HG03571 (cell line): ENCODE measurements around the gene ADGRA3.
A peak's percentile ranks its signal among the peaks of the same experiment; 100 is the strongest.

Experiments used
- ATAC-seq: cut with Tn5 transposase; IDR thresholded peaks from one replicate; pipeline ENCODE4 v1.9.1; 2021; ENCODE audit not compliant: unreplicated experiment

Gene ADGRA3, protein sequence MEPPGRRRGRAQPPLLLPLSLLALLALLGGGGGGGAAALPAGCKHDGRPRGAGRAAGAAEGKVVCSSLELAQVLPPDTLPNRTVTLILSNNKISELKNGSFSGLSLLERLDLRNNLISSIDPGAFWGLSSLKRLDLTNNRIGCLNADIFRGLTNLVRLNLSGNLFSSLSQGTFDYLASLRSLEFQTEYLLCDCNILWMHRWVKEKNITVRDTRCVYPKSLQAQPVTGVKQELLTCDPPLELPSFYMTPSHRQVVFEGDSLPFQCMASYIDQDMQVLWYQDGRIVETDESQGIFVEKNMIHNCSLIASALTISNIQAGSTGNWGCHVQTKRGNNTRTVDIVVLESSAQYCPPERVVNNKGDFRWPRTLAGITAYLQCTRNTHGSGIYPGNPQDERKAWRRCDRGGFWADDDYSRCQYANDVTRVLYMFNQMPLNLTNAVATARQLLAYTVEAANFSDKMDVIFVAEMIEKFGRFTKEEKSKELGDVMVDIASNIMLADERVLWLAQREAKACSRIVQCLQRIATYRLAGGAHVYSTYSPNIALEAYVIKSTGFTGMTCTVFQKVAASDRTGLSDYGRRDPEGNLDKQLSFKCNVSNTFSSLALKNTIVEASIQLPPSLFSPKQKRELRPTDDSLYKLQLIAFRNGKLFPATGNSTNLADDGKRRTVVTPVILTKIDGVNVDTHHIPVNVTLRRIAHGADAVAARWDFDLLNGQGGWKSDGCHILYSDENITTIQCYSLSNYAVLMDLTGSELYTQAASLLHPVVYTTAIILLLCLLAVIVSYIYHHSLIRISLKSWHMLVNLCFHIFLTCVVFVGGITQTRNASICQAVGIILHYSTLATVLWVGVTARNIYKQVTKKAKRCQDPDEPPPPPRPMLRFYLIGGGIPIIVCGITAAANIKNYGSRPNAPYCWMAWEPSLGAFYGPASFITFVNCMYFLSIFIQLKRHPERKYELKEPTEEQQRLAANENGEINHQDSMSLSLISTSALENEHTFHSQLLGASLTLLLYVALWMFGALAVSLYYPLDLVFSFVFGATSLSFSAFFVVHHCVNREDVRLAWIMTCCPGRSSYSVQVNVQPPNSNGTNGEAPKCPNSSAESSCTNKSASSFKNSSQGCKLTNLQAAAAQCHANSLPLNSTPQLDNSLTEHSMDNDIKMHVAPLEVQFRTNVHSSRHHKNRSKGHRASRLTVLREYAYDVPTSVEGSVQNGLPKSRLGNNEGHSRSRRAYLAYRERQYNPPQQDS (N-terminal part only)

DNA sequence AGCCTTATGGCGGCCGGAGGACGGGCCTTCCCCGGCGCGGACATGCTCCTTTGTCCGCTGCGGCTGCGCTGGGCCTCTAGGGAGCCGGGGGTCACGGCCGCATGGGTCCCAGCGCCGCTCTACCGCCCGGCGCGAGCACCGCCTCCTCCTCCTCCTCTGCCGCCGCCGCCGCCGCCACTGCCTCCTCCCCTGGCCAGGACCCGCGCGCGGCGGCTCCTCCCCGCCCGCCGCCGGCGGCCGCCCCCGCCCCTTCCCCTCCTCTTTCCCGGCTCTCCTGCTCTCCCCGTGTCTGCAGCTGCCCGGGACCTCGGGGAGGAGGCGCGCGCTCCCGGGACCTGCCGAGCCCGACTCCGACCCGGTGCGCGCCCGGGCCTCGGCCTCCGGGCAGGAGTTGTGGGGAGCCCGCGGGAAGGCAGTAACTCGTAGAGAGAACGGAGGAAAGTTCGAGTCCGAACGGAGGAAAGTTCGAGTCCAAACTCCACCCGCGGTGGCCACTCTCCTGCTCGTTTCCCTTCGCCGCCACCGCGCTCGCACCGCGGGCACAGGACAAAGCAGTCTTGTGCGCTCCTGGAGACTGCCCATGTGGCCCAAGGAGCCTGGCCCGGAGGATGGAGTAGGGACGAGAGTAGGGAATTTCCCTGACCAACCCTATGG lies at the start of gene ADGRA3:
ADGRA3 (minus strand) TSS at position 179 of the 654 bp plus-strand sequence. CDS start 282 bp downstream, outside the sequence.
- peak; percentile 57 for ATAC-seq

DNA sequence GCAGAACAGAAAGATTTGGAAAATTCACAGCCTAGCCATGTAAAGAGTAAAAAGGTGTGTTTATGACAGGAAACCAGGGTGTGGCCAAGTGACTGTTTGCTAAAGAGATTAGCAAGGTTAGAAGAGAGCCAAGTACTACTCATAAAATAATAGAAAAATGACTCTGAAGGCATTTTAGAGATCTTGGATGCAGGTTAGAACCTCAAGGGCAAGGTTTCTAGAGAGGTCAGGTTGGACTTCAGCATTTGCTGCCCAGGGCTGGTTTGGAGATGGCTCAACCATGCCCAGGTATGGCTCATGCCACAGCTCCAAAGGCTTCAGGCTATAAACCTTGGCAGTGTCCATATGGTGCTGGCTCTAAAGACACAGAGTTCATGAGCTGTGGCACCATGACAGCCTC lies 40.6 kb upstream of the ADGRA3 start:
- no peak for ATAC-seq

DNA sequence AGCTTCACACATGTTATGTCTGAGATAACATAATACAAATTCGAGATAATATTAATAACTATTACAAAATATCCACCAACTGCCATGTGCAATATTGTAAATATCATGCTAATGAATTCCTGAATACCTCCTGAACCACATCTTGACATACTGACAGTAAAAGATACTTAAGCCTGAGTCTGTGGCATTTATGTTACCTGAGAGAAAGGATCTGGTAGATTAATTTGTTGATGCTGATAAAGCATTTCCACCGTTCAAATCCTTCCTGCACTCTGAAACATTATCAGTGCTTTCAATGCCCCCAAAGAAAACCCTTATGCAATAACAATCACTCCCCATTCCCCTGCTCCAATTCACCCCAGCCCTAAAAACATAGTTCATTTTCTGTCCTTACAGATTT lies 38.8 kb upstream of the ADGRA3 start:
- ATAC-seq: no peak

DNA sequence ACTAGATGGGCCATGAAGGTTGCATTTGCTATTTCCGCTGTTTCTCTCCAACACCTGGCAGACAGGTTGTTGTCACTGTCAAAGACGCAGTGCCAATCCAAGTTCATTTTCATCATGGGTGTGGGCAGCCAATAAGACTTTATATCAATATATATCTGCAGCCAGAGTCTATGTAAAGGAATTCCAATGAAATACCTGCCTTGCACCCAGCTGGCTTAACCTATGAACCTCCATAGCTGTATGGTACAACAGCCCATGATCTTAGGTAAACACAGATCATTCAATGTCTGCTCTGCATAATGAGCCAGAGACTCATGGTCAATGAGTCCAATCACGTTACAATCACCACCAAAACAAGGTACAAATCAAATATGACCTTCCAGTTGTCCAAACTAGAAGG lies 37.7 kb upstream of the ADGRA3 start:
- no peak for ATAC-seq

DNA sequence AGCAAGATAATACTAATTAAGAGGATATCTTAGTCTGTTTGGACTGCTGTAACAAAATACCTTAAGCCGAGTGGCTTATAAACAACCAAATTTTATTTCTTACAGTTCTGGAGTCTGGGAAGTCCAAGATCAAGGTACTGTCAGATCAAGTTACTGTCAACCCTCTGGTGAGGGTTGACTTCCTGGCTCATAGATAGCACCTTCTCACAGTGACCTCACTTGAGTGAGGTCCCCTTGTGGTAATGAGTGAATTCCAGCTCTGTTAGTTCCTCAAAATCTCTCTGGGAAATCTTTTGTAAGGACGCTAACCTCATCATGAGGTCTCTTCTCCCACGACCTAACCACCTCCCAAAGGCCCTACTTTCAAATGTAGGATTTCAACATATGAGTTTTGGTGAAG lies 36.9 kb upstream of the ADGRA3 start:
- no peak for ATAC-seq

DNA sequence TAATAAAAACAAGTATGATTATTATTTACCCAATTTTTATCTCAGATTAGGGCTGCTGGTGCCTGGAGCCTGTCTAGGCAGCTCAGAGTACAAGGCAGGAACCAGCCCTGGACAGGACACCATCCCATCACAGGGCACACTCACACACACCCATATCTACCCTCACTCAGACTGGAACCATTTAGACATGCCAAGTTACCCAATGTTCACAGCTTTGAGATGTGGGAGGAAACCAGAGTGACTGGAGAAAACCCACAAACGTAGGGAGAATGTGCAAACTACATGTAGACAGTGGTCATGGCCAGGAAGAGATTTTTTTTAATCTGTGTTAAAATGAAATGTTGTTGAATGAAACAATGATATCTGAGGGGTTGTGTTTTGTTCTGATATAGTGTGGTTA lies 35.7 kb upstream of the ADGRA3 start:
- no peak for ATAC-seq

DNA sequence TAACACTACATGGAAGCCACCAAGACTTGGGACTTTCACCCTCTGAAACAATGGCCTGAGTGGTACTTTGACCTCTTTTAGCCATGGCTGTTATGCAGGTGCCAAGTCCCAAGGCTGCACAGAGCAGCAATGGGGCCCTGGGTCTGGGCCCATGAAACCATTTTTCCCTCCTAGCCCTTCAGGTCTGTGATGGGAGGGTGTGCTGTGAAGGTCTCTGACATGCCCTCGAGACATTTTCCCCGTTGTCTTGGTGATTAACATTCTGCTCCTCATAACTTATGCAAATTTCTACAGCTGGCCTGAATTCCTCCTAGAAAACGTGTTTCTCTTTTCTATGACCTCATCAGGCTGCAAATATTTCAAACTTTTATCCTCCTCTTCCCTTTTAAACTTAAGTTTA lies 30.4 kb upstream of the ADGRA3 start:
- ATAC-seq: no peak

DNA sequence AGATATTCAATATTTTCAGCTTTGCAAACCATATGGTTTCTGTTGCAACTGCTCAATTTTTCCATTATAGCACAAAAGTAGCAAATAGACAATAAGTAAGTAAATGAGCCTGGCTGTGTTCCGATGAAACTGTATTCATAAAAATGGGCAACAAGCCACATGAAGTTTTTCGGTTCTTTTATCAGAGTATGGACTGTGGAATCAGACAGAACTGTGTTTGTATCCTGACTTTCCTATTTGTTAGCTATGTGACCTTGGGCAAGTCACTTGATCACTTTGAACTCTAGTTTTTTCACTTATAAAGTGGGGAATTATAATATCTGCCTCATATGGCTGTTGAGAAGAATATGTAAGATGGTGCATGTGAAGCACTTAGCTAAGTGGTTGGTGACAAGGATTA lies 23.4 kb upstream of the ADGRA3 start:
- no peak for ATAC-seq

DNA sequence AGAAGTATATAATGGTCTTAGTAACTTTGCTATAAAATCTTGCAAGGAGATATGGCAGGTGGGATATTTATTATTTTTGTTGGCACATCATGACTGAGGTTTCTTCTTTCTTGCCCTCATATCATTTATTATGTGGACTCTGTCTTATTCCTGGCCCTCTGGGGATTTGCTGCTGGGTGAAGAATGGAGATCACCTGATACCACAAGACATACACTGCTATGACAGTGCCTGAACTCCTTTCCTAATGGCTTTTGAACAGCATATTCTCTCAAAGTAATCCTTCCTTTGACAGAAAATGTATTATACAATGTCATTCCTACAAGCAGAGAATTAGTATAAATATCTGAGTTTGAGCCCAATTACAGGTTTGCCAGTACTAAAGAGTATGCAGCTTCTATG lies 22.0 kb upstream of the ADGRA3 start:
- ATAC-seq: no peak

DNA sequence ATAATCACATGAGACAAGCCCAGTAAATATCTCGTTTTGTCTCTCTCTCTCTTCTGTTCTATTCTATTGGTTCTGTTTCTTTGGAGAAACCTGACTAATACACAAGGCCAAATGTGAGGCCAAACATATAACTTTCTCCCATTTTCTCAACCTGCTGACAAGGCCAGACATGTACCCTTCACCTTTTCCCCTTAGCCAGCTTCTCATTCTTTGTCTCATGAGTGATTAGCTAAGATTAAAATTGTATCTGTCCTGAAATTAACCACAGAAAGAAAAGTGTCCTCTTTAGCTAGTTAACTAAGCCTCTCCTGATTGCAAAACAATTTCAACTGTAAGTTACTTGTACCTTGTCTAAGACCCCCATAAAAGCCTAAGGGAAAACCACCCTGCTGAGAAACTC lies 18.5 kb upstream of the ADGRA3 start:
- no peak for ATAC-seq

DNA sequence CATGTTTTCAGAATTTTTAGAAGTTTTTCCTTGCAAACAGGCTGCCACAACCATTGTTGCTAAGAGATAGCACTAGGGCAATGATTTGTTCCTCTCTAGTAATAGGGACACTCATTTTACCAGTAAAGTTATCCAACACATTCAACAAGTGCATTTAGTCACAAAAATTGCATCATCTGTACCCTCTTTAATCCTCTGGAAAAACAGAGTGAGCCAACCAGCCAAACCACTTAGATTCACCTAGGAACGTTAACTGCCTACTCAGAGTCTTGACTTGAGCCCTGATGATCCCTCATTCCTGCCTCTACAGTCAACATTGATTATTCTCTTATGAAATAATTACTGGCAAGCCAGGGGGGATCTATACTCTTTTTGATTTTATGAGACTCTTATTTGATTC lies 17.0 kb upstream of the ADGRA3 start:
- no peak for ATAC-seq

DNA sequence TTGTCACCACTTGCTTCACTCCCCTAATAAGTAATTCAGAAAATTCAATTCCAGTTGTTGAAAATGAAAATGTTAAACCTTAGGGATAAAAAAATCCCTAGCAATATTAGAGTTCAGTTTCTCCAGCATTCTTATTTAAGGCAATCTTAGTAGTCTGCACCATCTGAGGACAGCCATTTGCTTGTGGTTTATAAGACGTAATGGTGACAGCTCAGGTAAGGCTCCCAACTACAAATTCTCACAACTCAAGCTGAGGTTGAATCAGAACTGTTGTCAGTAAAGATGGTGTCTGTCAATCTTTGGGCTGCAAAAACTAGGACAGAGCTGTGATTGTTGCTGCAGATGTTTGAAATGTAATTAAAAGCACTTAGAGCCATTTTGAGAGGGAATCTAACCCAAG lies 16.3 kb upstream of the ADGRA3 start:
- ATAC-seq: no peak

DNA sequence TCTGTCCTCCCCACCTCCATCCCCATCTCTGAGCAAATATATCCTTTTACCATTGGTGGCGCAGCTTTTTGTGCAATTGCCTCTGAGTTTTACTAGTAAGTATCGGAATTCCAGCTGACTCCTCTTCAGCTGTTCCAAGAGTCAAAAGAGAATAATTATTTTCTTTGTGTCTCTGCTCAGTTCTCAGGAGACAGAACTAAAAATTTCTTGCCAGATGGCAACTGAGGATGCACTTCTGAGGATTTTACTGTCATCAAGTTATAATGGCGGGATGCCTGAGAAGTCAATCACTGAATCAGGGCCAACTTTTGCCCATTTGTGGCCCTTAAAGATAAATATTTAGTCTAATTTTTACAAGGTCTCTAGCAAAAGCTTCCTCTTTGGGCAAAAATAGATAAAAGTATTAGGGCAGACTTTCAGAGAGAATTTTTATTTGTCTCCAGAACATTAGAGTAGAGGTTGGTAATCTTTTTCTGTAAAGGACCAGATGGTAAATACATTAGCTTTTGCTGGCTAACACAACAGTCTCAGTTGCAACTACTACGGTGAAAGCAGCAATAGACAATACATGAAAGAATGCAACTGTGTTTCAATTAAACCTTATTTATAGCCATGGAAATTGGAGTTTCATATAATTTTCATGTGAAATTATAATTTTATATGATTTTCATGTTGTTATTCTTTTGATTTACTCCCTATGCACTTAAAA lies 15.6 kb upstream of the ADGRA3 start:
- ATAC-seq: no peak

DNA sequence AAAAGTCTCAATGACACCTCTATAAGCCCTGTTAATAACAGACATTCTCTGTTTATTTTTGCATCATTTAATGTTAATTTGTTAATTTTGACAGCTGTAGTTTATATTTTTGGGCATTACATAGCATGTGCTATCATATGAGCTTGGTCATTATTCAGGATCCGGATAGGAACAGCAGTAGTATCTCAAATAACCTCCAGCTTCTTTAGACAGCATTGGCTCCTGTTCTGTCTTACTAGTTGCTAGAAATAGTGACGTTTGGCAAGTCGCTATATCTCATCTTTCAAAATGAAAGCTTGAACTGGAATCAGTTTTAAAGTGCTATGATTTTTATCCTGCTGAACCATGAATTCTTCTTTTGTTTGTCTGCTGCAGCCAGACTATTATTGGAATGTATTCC lies 9.0 kb upstream of the ADGRA3 start:
- no peak for ATAC-seq

DNA sequence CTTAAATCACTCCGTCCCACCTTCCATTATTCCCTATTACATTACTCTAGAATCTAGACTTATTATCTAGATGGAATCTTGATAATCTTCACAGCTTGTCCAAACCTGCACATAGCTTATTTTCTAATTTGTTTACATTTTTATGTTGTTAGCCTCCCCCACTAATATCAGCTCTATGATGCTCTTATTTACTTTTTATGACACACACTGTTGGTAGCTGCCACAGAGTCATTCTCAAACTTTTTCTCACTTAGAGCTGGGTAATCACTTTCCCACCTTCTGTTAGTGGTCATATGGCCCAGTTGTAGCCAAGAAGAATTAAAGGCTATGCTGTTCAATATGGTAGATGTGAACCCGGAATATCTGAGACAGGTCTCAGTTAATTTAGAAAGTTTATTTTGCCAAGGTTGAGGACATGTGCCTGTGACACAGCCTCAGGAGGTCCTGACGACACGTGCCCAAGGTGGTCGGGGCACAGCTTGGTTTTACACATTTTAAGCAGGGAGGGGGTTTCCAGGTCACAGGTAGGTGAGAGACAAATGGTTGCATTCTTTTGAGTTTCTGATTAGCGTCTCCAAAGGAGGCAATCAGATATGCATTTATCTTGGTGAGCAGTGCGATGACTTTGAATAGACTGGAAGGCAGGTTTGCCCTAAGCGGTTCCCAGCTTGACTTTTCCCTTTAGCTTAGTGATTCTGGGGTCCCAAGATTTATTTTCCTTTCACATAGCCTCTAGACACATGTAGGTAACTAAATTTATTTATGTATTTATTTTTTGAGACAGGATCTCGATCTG lies 7.0 kb upstream of the ADGRA3 start:
- ATAC-seq: no peak

DNA sequence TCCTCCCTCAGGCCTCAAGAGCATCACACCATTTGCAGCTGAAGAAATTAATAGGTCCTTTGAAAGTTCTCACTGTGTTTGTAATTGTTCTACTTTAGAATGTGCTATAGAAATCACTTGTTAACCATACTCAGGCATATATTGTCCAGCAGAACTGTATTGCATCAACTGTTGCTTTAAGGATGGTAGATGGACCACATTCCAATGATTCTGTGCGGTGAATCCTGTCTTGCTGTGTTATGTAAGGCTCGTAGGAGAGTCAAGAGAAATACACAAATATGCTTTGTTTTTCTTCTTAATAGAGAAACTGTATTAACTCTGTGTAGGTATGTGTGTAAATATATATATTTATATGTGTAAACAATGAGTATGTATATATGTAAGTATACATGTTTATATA lies 6.3 kb upstream of the ADGRA3 start:
- no peak for ATAC-seq

DNA sequence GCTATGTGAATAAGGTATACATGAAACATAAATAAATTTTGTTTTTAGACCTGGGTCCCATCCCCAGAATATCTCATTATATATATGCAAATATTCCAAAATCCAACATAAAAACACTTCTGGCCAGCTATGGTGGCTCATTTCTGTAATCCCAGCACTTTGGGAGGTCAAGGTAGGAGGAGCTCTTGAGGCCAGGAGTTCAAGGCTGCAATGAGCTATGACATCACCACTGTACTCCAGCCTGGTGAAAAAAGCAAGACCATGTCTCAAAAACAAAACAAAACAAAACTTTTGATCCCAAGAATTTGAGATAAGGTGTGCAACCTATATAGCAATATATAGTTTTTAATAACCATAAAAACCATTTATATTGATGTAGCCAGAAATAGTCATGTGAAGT lies 5.4 kb upstream of the ADGRA3 start:
- no peak for ATAC-seq

DNA sequence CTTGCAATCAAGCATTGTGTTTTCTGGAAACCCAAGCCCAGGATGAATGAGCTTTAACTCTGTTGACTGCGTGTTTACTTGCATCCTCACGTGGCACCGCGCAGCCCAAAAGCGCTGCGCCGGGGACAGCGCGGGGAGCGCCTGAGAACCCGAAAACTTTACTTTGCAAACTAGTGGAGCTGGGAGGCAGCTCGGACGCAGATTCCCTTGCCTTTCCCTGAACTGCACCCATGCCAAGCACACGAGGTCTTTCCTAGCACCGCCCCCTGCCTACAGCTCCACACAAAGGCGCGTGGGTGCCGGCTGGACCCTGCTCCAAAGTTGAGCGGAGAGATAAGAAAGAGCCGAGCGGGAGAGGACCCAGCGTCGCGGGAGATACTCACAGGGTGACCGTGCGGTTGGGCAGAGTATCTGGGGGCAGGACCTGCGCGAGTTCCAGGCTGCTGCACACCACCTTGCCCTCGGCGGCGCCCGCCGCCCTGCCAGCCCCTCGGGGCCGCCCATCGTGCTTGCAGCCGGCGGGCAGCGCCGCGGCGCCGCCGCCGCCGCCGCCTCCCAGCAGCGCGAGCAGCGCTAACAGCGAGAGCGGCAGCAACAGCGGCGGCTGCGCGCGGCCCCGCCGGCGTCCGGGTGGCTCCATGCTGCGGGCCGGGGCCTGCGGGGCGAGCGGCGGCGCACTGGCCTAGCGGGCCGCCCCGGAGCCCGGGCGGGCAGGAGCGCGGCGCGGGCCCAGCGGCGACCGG lies 550 bp downstream of the ADGRA3 start:
- peak; percentile 47 for ATAC-seq

DNA sequence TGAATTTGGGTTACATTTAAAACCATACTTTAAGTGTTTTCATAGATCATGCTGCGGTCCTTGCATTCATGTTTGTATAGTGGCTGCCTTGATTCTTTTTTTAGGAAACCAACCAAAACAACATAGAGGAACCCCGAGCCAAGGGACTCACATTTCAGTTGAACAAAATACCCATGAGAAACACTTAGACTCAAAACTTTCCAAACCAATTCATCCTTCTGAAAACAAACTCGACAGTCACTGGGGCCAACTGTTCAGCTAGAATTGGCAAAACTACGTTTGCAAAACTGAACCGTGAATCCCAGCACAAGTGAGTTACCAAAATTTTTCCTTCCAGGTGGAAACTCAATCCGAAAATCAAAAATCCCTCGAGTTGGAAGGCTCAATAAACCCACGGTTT lies 1.4 kb downstream of the ADGRA3 start:
- ATAC-seq: no peak
